OCI-LY3 (cell line): ENCODE measurements around the gene HIC1.

ENCODE experiments used
- EZH2phosphoT487 ChIP-seq: fragments of 200-600 bp; shearing (Covaris generic); IDR thresholded peaks from 2 replicates; pipeline ENCODE4 v1.6.1; 2018; ENCODE audit warnings: antibody characterized with exemption, mixed run types, low read depth
- TF ChIP-seq, protein P1 (sequence below): fragments of 200-600, 300-600 bp; sonication (generic); IDR thresholded peaks from 2 replicates; pipeline ENCODE4 v1.5.1; 2014; ENCODE audit warnings: antibody characterized with exemption, low read length, low read depth

DNA sequence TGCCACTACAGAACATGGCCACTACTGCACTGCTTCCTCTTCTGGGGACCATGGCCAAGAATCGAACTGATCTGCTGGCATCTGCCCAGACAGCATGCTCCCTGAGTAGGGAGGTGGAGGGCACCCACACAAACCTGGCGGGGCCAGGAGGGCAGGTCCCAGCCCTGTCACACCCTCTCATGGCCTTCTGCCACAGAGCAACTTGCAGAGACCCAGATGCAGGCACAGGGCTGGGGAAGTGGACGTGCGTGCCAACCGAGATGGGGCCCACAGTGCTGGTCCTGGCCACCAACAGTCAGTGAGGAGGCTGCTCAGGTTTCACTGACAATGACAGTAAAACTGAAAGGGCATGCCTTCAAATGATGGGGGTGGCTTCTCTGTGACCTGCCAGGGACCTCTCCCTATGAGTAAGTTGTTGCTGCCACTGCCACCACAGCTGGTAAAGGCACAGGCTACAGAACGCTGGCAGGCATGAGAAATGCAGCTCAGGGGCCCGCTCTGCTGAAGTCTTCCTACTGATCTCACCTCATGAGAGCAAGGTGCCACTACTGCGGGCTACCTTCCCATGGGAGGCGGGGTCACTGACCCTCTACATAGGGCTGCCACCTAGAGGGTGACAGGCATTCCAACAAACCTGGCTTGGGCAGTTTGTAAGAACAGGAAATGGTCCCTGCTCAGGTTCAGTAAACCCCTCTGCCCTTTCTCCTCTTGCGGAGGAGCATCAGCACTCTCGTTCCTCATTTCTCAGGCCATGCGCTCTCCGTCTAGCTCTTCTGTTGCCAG, 15.5 kb downstream of the HIC1 start:
- TF ChIP-seq, protein P1, sequence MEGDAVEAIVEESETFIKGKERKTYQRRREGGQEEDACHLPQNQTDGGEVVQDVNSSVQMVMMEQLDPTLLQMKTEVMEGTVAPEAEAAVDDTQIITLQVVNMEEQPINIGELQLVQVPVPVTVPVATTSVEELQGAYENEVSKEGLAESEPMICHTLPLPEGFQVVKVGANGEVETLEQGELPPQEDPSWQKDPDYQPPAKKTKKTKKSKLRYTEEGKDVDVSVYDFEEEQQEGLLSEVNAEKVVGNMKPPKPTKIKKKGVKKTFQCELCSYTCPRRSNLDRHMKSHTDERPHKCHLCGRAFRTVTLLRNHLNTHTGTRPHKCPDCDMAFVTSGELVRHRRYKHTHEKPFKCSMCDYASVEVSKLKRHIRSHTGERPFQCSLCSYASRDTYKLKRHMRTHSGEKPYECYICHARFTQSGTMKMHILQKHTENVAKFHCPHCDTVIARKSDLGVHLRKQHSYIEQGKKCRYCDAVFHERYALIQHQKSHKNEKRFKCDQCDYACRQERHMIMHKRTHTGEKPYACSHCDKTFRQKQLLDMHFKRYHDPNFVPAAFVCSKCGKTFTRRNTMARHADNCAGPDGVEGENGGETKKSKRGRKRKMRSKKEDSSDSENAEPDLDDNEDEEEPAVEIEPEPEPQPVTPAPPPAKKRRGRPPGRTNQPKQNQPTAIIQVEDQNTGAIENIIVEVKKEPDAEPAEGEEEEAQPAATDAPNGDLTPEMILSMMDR, result peak; percentile 12; the same call in 1 of the 2 replicates
- TF ChIP-seq EZH2phosphoT487, result peak; percentile 74; the same call in 1 of the 2 replicates
